Transverse colon (tissue), 3 donors: Measurements from ENCODE around the gene FBXO41.

Experiments used
- EP300 ChIP-seq: sonication (generic); formaldehyde crosslinking; IDR thresholded peaks from one replicate; pipeline ENCODE4 v1.6.1; 2017; ENCODE audit warnings: antibody characterized with exemption, low read depth
- TF ChIP-seq, protein P1 (sequence below), 5 experiments: fragments of 200-600 bp in 3 of 5; fragments of 450-650 bp in 2 of 5; sonication (generic) in 3 of 5; IDR thresholded peaks; 1 replicate in 2 of 5; 2 replicates in 3 of 5; pipeline ENCODE4 v1.5.1; 2016 to 2017; ENCODE audit warnings: antibody characterized with exemption in 5 of 5, inconsistent platforms in 3 of 5, mild to moderate bottlenecking in 2 of 5, moderate library complexity in 1 of 5

DNA sequence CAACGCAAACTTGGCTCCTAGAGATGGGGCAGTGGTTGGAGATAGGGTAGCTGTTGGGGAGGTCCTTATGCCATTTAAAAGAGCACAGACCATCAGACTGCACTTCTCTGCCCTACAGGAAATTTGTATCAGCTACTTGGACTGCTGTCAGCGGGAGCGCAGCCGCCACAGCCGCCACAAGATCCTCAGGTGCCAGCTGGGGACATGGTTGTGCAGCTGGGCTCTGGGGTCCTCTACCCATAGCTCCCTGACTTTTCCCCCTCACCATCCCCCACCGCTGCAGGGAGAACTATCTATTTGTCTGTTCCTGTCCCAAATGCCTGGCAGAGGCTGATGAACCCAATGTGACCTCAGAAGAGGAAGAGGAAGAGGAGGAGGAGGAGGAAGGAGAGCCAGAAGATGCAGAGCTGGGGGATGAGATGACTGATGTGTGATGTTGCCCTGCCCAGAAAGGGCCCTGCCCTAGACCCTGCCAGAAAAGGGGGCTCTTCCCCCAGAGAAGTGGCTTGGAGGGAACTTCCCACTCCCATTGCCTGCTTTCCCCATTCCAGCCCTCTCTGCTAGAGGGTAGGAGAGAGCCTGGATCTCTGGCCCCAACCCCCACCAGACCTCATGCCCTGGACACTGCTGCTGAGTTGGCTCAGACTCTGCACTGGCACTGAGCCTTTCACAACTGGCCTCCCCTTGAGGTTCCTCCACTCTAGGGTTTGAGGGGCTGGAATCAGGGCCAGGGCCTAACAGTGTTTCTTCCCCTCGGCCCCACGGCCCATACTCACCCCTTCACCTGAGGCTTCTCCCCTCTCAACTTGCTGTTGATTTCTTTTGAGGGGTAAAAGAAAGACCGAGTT is 58.5 kb downstream of the FBXO41 start:
- TF ChIP-seq EP300 = no peak
- TF ChIP-seq, protein P1, sequence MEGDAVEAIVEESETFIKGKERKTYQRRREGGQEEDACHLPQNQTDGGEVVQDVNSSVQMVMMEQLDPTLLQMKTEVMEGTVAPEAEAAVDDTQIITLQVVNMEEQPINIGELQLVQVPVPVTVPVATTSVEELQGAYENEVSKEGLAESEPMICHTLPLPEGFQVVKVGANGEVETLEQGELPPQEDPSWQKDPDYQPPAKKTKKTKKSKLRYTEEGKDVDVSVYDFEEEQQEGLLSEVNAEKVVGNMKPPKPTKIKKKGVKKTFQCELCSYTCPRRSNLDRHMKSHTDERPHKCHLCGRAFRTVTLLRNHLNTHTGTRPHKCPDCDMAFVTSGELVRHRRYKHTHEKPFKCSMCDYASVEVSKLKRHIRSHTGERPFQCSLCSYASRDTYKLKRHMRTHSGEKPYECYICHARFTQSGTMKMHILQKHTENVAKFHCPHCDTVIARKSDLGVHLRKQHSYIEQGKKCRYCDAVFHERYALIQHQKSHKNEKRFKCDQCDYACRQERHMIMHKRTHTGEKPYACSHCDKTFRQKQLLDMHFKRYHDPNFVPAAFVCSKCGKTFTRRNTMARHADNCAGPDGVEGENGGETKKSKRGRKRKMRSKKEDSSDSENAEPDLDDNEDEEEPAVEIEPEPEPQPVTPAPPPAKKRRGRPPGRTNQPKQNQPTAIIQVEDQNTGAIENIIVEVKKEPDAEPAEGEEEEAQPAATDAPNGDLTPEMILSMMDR (IDR thresholded peaks at IDR 0.05) = no peak
